Forelimb muscle (tissue), 1 donor: Measurements from ENCODE around the gene MTA3. TPM values are rescaled to one million over a fixed set of nuclear protein-coding genes. Genes with fewer than 3 reads are reported as not detected.

Experiments used
- DNase-seq: peaks from one replicate; pipeline ENCODE4 v3.0.0-alpha.2; 2013; ENCODE audit warnings: low read depth
- polyA plus RNA-seq: library from polyadenylated mRNA; unstranded; fragments of 120-200 nt; gene quantifications from one replicate; pipeline ENCODE4 v1.2.1, GENCODE V29; 2013; ENCODE audit not compliant: insufficient read length

Gene MTA3
- polyA plus RNA-seq, 1 donor: 26.5 TPM

DNA sequence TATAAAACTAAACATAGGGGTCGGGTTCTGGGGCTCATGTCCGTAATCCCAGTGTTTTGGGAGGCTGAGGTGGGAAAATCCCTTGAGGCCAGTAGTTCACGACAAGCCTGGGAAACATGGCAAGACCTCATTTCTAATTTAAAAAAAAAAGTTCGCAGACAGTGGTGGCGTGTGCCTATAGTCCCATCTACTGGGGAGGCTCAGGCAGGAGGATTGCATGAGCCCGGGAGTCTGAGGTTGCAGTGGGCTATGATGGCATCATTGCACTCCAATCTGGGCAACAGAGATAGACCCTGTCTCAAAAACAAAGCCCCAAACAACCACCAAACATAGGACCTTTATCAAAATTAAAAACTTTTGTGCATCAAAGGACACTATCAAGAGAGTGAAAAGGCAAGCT lies 233.7 kb downstream of the MTA3 start:
- DNase-seq: no peak

DNA sequence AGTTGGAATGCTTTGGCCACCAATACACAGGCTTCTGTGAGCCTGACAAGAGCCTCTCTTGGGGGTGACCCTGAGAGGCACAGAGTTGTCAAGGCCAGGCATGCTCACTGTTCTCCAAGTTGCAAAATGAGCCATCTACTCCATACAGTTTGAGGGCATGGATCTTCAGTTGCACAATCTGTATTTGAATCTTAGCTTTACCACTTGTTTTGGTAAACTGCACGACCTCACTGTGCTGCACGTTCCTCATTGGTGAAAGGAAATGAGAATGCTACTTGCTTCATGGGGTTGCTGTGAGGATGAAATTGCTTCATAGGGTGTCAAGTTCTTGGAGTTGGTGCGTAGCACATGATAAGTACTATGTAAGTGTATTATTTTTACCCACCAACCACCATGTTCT lies 235.9 kb downstream of the MTA3 start:
- DNase-seq: no peak

DNA sequence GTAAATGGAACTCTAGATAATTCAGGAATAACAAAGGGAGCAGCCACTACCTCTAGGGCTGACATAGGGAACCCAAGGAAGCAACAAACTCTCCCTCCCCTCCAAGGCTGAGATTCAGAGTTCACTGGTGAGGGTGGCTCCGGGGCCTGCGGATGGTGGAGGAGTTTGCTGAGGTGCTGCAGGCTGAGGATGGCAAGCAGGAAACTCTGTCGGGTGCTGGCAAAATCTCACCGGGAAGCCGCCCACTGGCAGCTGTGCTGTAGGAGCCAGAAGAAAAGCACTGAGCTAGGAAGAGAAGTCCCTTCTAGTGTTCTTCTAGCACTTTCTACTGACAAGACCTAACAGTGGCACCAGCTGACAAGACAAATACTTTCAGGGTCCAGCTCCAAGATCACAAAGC lies 236.5 kb downstream of the MTA3 start:
- DNase-seq: no peak

Other genes starting within 250 kb of the MTA3 start
- 164 TPM for gene COX7A2L, start 207.4 kb upstream of the MTA3 start, polyA plus RNA-seq
- gene KCNG3, start 74.7 kb upstream of the MTA3 start, polyA plus RNA-seq: not detected
- 7.2 TPM for gene OXER1, start 195.5 kb downstream of the MTA3 start, polyA plus RNA-seq
- gene HAAO, start 224.0 kb downstream of the MTA3 start, polyA plus RNA-seq: 19.7 TPM